ENCODE data around the gene MAP7. TPM values are rescaled to one million over a fixed set of nuclear protein-coding genes. Genes with fewer than 3 reads are reported as not detected.
"Not testable (repeated sequence)": the region's sequence is repeated elsewhere in the genome, so short reads cannot be mapped to it uniquely, and the experiment has no call there.

The MAP7 gene
- total RNA-seq, 4 donors from 2014 or later = 0.29 to 6.8 (median 1.1) TPM

GRCh38 chr6:136586295-136586694 lies 36.1 kb upstream of the MAP7 start:
- intact Hi-C loops (cut with DNase I; ENCODE audit: low total_unique reads) = no loop called here
- Histone ChIP-seq H3K27me3 (no peaks in the 10 kb centered on the region), H3K4me1 (peaks cover 0 to 4% of the 10 kb centered on the region in 2 donors), H3K27ac (peak overlapping the region; percentile 75 to 80), H3K4me3 (no peak overlapping the region), H3K9me3 (no peaks in the 10 kb centered on the region), H3K36me3 (no peaks in the 10 kb centered on the region)
- DNase-seq = peak in 1 of 2 donors; percentile 54
- no peak for TF ChIP-seq CTCF (IDR thresholded peaks at IDR 0.05)
- peak in 1 of 2 donors; percentile 41 for TF ChIP-seq POLR2A (IDR thresholded peaks at IDR 0.05)

- H3K4me1 ChIP-seq; DNase-seq; intact Hi-C loops (cut with DNase I; ENCODE audit: low total_unique reads); H3K4me3 ChIP-seq; H3K27me3 ChIP-seq; H3K9me3 ChIP-seq; H3K36me3 ChIP-seq: not testable (repeated sequence)
- H3K27ac ChIP-seq = peak overlapping the region; percentile 75 to 80
These were observed 35.3 kb upstream of the MAP7 start for GRCh38 chr6:136585523-136585922.

- H3K36me3 ChIP-seq; H3K9me3 ChIP-seq; intact Hi-C loops (cut with DNase I; ENCODE audit: low total_unique reads); H3K4me1 ChIP-seq; H3K4me3 ChIP-seq; H3K27me3 ChIP-seq; DNase-seq: not testable (repeated sequence)
- H3K27ac ChIP-seq = peak overlapping the region; percentile 75 to 80
These were observed 34.1 kb upstream of the MAP7 start for GRCh38 chr6:136584290-136584689.

- H3K4me1 ChIP-seq = peaks cover 0 to 4% of the 10 kb centered on the region in 2 donors
- H3K27me3 ChIP-seq = no peaks in the 10 kb centered on the region
- no peak for DNase-seq
- TF ChIP-seq POLR2A (IDR thresholded peaks at IDR 0.05) = no peak
- TF ChIP-seq CTCF (IDR thresholded peaks at IDR 0.05) = peak; percentile 58 to 71 (median 62)
- H3K4me3 ChIP-seq = no peak overlapping the region
- H3K27ac ChIP-seq = peak overlapping the region; percentile 75 to 80
- no peaks in the 10 kb centered on the region for H3K36me3 ChIP-seq
- intact Hi-C loops (cut with DNase I; ENCODE audit: low total_unique reads) = no loop called here
- no peaks in the 10 kb centered on the region for H3K9me3 ChIP-seq
These were observed 32.7 kb upstream of the MAP7 start for GRCh38 chr6:136582711-136583471.

- Histone ChIP-seq H3K9me3 (no peaks in the 10 kb centered on the region), H3K4me1 (no peaks in the 10 kb centered on the region), H3K27me3 (no peaks in the 10 kb centered on the region), H3K27ac (no peak overlapping the region), H3K4me3 (no peak overlapping the region), H3K36me3 (no peaks in the 10 kb centered on the region)
- intact Hi-C loops (cut with DNase I; ENCODE audit: low total_unique reads) = no loop called here
- DNase-seq = no peak
- TF ChIP-seq CTCF (IDR thresholded peaks at IDR 0.05) = no peak
- TF ChIP-seq POLR2A (IDR thresholded peaks at IDR 0.05) = no peak
These were observed 29.6 kb upstream of the MAP7 start for GRCh38 chr6:136579800-136580199.

GRCh38 chr6:136576821-136577220 lies 26.6 kb upstream of the MAP7 start:
- no peak for DNase-seq
- Histone ChIP-seq H3K36me3 (no peaks in the 10 kb centered on the region), H3K27ac (no peak overlapping the region), H3K4me1 (no peaks in the 10 kb centered on the region), H3K27me3 (no peaks in the 10 kb centered on the region), H3K9me3 (no peaks in the 10 kb centered on the region), H3K4me3 (no peak overlapping the region)
- TF ChIP-seq CTCF (IDR thresholded peaks at IDR 0.05) (no peak), POLR2A (IDR thresholded peaks at IDR 0.05) (no peak)
- intact Hi-C loops (cut with DNase I; ENCODE audit: low total_unique reads) = no loop called here
